HEK293T (cell line): Measurements from ENCODE around the gene PGM2.

Source experiments
- ARNT ChIP-seq: fragments of 450-650 bp; IDR thresholded peaks from 2 replicates; pipeline ENCODE4 v1.6.1; 2017; ENCODE audit warnings: mild to moderate bottlenecking
- BHLHE40 ChIP-seq: fragments of 450-650 bp; IDR thresholded peaks from 2 replicates; pipeline ENCODE4 v1.6.1; 2016; ENCODE audit warnings: mild to moderate bottlenecking, moderate library complexity, borderline replicate concordance
- ELF4 ChIP-seq: fragments of 450-650 bp; IDR thresholded peaks from 2 replicates; pipeline ENCODE4 v1.6.1; 2017; ENCODE audit warnings: antibody characterized with exemption
- FOXA1 ChIP-seq: fragments of 450-650 bp; IDR thresholded peaks from 2 replicates; pipeline ENCODE4 v1.6.1; 2016; ENCODE audit warnings: mild to moderate bottlenecking
- FOXK2 ChIP-seq: fragments of 450-650 bp; IDR thresholded peaks from 2 replicates; pipeline ENCODE4 v1.6.1; 2016; ENCODE audit warnings: mild to moderate bottlenecking
- FOXM1 ChIP-seq: fragments of 450-650 bp; IDR thresholded peaks from 2 replicates; pipeline ENCODE4 v1.6.1; 2017; ENCODE audit warnings: mild to moderate bottlenecking, borderline replicate concordance
- HDGF ChIP-seq: fragments of 450-650 bp; IDR thresholded peaks from 2 replicates; pipeline ENCODE4 v1.6.1; 2017; ENCODE audit warnings: antibody characterized with exemption, borderline replicate concordance
- L3MBTL2 ChIP-seq: fragments of 450-650 bp; conservative IDR thresholded peaks from 2 replicates; pipeline ENCODE4 v1.6.1; 2016; ENCODE audit warnings: mild to moderate bottlenecking
- LEF1 ChIP-seq: fragments of 450-650 bp; IDR thresholded peaks from 2 replicates; pipeline ENCODE4 v1.6.1; 2017; ENCODE audit warnings: mild to moderate bottlenecking, borderline replicate concordance
- NFRKB ChIP-seq: fragments of 450-650 bp; IDR thresholded peaks from 2 replicates; pipeline ENCODE4 v1.6.1; 2016; ENCODE audit warnings: mild to moderate bottlenecking, moderate library complexity
- SP1 ChIP-seq: fragments of 450-650 bp; IDR thresholded peaks from 2 replicates; pipeline ENCODE4 v1.6.1; 2017
- SUZ12 ChIP-seq: fragments of 450-650 bp; IDR thresholded peaks from 2 replicates; pipeline ENCODE4 v1.6.1; 2016; ENCODE audit warnings: mild to moderate bottlenecking
- TARDBP ChIP-seq: fragments of 450-650 bp; IDR thresholded peaks from 2 replicates; pipeline ENCODE4 v1.6.1; 2016
- TF ChIP-seq, protein P1 (sequence below): fragments of 450-650 bp; IDR thresholded peaks from 2 replicates; pipeline ENCODE4 v1.6.1; 2016

DNA sequence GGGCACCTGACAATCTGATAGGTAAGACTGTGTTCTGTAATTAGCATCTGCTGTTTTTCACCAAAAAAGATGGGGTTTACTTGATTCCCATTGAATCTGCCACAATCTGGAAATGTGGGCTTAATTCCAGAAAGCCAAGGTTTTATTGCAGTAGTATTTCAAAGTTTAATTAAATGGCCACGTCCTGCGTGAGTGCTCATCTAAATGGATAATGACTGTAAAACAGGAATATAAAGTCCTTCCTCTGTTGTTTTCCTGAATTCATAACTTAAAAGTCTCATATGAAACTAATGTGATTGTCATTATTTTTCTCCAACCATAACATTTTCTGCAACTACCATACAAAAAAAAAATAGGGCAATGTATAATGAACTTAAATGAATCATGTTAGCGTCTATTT lies 2.4 kb downstream of the PGM2 start:
- TF ChIP-seq FOXM1 (no peak), L3MBTL2 (no peak), SP1 (no peak), FOXK2 (no peak), HDGF (no peak), FOXA1 (no peak), ELF4 (no peak), ARNT (no peak), NFRKB (no peak), BHLHE40 (no peak), SUZ12 (no peak), TARDBP (no peak), LEF1 (no peak)
- TF ChIP-seq, protein P1, sequence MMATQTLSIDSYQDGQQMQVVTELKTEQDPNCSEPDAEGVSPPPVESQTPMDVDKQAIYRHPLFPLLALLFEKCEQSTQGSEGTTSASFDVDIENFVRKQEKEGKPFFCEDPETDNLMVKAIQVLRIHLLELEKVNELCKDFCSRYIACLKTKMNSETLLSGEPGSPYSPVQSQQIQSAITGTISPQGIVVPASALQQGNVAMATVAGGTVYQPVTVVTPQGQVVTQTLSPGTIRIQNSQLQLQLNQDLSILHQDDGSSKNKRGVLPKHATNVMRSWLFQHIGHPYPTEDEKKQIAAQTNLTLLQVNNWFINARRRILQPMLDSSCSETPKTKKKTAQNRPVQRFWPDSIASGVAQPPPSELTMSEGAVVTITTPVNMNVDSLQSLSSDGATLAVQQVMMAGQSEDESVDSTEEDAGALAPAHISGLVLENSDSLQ: no peak
